PFSK-1 (cell line): ENCODE data around the gene CABP5.

ENCODE experiments used
- FOXP2 ChIP-seq: optimal IDR thresholded peaks from 2 replicates; pipeline ENCODE3; 2011; ENCODE audit warnings: borderline replicate concordance, control low read depth, inconsistent platforms; ENCODE audit not compliant: insufficient read depth; ENCODE audit errors: extremely low read length, extremely low read depth
- POLR2AphosphoS5 ChIP-seq: IDR thresholded peaks from 2 replicates; pipeline ENCODE4 v1.6.1; 2012; ENCODE audit warnings: low read depth, mild to moderate bottlenecking, control low read depth, low read length, moderate library complexity
- SIN3A ChIP-seq: IDR thresholded peaks from 2 replicates; pipeline ENCODE4 v1.6.1; 2012; ENCODE audit warnings: mild to moderate bottlenecking, low read length, moderate library complexity, borderline replicate concordance; ENCODE audit not compliant: insufficient read depth
- TAF1 ChIP-seq: IDR thresholded peaks from 2 replicates; pipeline ENCODE4 v1.6.1; 2012; ENCODE audit warnings: low read length, control low read depth, borderline replicate concordance; ENCODE audit not compliant: insufficient read depth
- TF ChIP-seq, protein P1 (sequence below), 2 experiments: IDR thresholded peaks; 2 replicates each; pipeline versions ENCODE4 v1.6.1 to v1.8.0; 2011 to 2012; ENCODE audit warnings: low read depth in 2 of 2, low read length in 2 of 2, control low read depth in 1 of 2, inconsistent platforms in 1 of 2, mild to moderate bottlenecking in 1 of 2, moderate library complexity in 1 of 2; ENCODE audit not compliant: insufficient read depth in 1 of 2

Gene CABP5

GRCh38 chr19:48059331-48059730 is 15.5 kb upstream of the CABP5 start:
- TF ChIP-seq, protein P1, sequence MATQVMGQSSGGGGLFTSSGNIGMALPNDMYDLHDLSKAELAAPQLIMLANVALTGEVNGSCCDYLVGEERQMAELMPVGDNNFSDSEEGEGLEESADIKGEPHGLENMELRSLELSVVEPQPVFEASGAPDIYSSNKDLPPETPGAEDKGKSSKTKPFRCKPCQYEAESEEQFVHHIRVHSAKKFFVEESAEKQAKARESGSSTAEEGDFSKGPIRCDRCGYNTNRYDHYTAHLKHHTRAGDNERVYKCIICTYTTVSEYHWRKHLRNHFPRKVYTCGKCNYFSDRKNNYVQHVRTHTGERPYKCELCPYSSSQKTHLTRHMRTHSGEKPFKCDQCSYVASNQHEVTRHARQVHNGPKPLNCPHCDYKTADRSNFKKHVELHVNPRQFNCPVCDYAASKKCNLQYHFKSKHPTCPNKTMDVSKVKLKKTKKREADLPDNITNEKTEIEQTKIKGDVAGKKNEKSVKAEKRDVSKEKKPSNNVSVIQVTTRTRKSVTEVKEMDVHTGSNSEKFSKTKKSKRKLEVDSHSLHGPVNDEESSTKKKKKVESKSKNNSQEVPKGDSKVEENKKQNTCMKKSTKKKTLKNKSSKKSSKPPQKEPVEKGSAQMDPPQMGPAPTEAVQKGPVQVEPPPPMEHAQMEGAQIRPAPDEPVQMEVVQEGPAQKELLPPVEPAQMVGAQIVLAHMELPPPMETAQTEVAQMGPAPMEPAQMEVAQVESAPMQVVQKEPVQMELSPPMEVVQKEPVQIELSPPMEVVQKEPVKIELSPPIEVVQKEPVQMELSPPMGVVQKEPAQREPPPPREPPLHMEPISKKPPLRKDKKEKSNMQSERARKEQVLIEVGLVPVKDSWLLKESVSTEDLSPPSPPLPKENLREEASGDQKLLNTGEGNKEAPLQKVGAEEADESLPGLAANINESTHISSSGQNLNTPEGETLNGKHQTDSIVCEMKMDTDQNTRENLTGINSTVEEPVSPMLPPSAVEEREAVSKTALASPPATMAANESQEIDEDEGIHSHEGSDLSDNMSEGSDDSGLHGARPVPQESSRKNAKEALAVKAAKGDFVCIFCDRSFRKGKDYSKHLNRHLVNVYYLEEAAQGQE (IDR thresholded peaks at IDR 0.05; ENCODE audit: insufficient read depth in 1 of 2, low read depth in 2 of 2, low read length in 2 of 2), result no peak
- TF ChIP-seq SIN3A, result no peak

DNA sequence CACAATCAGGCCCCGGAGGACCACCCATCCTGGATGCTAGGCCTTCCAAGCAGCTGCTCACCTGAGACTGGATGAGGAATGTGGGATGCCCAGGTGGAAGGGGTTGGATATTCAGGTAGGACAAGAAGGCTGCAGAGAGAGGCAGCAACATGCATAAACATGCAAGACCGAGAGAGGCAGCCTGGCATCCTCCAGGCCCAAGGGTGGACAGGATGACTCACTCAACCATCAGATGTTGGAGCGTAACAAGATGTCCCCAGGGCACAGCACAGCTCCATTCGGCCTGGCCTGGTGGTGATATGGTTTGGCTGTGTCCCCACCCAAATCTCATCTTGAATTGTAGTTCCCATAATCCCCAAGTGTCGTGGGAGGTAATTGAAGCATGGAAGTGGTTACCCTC is 10.0 kb upstream of the CABP5 start:
- TF ChIP-seq TAF1 (no peak), POLR2AphosphoS5 (no peak), SIN3A (no peak), FOXP2 (no peak)
- TF ChIP-seq, protein P1 (IDR thresholded peaks at IDR 0.05; ENCODE audit: insufficient read depth in 1 of 2, low read depth in 2 of 2, low read length in 2 of 2), result no peak

- TF ChIP-seq TAF1 (no peak), POLR2AphosphoS5 (no peak), SIN3A (no peak), FOXP2 (no peak)
- TF ChIP-seq, protein P1 (IDR thresholded peaks at IDR 0.05; ENCODE audit: insufficient read depth in 1 of 2, low read depth in 2 of 2, low read length in 2 of 2), result no peak
These were observed 9.2 kb upstream of the CABP5 start for GRCh38 chr19:48053076-48053475.

GRCh38 chr19:48051335-48052033 is 7.6 kb upstream of the CABP5 start:
- TF ChIP-seq, protein P1 (IDR thresholded peaks at IDR 0.05; ENCODE audit: insufficient read depth in 1 of 2, low read depth in 2 of 2, low read length in 2 of 2), result no peak
- no peak for TF ChIP-seq FOXP2
- TF ChIP-seq POLR2AphosphoS5, result no peak
- TF ChIP-seq TAF1, result no peak
- no peak for TF ChIP-seq SIN3A

DNA sequence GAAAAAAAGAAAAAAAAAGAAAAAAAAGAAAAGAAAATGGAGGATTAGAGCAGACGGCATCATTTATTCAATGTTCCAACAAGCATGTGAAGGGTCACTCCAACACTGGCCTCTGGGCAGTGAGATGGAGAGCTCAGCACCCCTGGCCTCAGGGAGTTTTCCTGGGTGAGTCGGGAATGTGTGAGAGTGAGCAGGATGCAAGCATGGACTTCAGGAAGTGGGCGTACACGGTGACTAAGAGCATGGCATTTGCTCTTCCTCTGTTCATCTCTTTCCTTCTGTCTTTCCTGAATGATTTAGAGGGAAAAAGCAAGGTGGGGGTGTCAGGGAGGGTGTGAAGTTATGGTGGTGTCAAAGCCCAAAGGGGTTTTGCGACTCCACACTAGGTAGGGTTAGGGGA is 682 bp upstream of the CABP5 start:
- TF ChIP-seq SIN3A, result no peak
- TF ChIP-seq FOXP2, result no peak
- TF ChIP-seq, protein P1 (IDR thresholded peaks at IDR 0.05; ENCODE audit: insufficient read depth in 1 of 2, low read depth in 2 of 2, low read length in 2 of 2), result no peak
- TF ChIP-seq TAF1, result no peak
- no peak for TF ChIP-seq POLR2AphosphoS5
